GDM1 (cell line): ENCODE results near the gene KMT5B.
A peak's percentile ranks its signal among the peaks of the same experiment; 100 is the strongest.

ENCODE experiments used
- DNase-seq: peaks from one replicate; lab custom pipeline; 2025; lab: John Stamatoyannopoulos, UW

Gene KMT5B

GRCh38 chr11:68215524-68216170 lies 2.6 kb upstream of the KMT5B start:
- DNase-seq, result no peak

DNA sequence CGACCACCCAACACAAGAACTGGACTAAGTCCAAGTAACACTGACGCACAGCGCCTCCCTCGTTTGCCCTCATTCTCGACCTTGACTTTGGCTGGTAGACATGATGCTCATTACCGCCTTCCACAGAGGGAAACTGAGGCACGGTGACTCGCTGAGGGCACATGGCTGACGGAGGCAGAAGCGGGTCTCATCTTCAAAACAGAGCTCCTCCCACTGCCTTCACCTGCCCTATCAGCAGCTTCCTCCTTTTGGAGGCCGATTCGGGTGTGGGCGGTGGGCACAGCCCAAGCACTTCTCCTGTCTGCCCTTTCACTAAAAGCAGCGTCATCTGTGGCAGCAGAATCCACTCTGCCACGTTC lies 2.0 kb upstream of the KMT5B start:
- no peak for DNase-seq

- DNase-seq, result no peak
These were observed 1.3 kb upstream of the KMT5B start for GRCh38 chr11:68214173-68215086.

DNA sequence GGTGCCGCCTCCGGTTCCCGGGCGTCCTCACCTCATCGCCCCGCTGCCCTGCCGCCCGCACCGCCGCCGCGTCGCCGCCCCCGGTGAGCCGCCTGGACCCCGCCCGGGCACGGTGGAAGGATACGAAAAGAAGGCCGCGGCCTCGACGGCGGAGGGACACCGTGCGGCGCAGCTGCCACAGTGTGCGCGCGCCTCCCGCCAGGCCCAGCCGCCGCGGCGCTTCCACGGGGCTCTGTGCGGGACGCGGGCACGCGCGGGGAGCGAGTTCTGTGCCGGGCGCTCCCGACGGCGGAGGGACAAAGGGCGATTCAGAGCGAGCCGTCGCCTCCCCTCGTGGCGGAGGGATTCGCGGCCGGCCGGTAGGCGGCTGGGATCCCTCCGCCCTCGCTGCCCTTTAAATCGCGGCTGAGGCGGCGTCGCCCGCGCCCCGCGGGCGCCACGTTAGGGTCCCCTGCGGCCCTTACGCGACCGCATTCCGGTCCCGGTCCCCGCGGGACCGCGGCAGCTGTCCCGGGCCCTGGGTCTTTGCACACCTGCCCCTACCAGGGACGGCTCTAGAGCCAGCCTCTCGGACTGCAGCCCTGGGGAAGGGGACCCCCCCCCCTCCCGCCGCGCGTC lies 568 bp upstream of the KMT5B start:
- peak; percentile 93 for DNase-seq

- DNase-seq, result peak; percentile 40
These were observed 518 bp downstream of the KMT5B start for GRCh38 chr11:68212421-68213134.

GRCh38 chr11:68211546-68211945 lies 1.6 kb downstream of the KMT5B start:
- no peak for DNase-seq

GRCh38 chr11:68206211-68206610 lies 6.9 kb downstream of the KMT5B start:
- peak; percentile 39 for DNase-seq

DNA sequence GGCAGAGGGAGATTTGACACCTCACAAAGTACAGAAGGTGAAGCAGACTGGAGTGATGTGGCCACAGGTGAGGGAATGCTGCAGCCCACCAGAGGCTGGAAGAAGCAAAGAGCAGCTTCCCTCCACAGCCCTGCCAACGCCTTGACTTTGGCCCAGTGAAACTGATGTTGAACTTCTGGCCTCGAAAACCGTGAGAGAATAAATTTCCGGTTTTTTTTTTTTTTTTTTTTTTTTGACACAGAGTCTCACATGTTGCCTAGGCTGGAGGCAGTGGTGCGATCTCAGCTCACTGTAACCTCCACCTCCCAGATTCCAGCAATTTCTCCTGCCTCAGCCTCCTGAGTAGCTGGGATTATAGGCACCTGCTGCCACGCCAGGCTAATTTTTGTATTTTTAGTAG lies 8.7 kb downstream of the KMT5B start:
- no peak for DNase-seq

DNA sequence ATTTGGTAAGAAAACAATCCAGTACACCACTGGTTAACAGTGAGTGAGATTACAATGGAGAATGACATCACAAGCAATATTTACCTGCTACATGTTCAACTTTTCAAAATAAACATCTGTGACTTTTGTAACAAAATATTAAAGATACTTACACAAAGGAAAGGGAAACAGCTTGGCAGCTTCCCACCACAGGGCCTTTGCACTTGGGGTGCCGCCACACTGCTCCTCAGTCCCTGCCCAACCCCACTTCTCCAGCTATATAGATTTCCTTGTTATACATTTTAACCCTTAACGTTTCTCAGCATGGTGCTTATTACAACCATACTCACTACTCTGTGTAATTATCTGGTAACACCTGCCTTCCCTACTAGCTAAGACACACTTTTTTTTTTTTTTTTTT lies 10.9 kb downstream of the KMT5B start:
- no peak for DNase-seq

- no peak for DNase-seq
These were observed 11.6 kb downstream of the KMT5B start for GRCh38 chr11:68201492-68201891.

GRCh38 chr11:68200639-68201038 lies 12.5 kb downstream of the KMT5B start:
- no peak for DNase-seq

DNA sequence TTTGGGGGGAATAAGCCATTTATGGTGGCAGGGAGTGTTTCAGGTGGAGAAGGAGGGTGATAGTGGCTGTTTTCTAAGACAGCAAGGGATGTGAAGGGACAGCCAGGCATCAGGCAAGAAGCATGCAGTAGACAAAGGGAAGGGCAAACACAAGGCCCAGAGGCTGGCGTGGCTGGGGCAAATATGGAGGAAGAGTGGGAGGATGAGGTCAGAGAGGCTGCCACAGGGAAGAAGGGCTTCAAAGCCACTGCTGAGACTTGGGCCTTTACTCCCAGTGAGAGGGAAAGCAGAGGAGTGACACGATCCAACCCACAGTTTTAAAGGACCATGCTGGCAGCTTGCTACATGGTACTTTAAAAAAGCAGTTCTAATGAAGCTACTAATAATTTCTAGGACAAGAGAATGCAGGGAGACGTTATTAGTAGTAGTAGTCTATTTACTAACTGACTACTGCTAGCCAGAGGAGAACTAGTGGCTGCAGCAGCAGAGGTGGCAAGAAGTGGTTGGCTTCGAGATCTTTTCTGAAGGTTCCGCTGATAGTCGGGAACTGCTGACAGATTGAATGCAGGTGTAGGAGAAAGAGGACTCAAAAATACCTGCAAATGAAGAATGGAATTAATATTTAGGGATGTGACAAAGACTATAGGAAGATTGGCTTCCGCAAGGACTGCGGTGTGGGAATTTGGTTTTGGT lies 13.7 kb downstream of the KMT5B start:
- no peak for DNase-seq

DNA sequence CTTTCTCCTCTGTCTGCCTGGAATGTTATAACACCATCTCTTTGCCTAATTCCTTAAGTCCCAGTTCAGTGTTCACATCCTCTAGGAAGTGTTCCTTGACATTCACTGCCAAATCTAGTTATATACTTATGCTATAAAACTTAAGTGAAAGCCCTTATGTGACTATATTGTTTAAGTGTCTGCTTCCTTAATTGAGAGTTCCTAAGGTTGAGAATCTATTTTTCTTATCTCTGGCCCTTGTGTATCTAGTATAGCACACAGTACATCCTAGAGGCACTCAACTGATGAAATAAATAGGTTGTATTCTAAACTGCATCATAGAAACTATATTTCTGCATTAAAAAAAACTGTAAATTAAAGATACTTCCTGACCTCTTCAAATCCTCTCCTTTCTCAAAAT lies 16.9 kb downstream of the KMT5B start:
- DNase-seq, result no peak

DNA sequence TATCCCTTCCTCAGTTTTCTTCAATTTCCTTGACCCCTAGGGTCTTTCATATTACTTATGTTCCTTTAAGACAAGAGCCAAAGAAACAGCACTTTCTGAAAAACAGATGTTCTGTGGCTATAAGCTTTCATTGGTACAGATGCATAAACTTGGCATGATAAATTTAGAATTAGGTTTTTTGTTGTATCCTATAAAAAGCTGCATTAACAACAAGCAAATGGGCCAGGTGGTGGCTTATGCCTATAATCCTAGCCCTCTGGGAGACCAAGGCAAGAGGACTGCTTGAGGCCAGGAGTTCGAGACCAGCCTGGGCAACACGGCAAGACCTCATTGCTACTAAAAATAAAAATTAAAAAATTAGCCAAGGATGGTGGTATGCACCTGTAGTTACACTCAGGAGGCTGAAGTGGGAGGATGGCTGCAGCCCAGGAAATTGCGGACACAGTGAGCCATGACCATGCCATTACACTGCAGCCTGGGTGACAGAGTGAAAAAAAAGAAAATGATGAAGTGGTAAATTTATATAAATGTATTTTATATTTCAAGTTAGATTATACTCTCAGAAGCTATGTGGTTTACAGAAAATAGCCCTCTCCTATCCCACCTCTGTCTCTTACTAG lies 18.3 kb downstream of the KMT5B start:
- no peak for DNase-seq

DNA sequence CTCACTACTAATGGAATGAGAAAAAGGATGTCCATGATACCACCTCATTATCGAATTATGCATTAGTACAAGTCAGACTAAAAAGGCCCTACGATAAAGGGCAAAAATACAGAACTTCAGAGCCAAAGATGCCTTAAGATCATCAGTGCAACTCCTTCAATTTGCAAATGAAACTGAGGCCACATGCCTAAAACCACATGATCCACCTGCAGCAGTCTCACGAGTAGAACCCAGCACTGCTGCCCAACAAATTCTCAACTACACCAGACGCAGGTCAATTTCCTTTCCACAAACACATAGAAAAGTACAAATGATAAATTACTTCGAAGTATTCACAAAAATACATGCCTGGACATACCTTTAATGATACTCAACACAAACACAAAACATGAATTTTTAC lies 20.1 kb downstream of the KMT5B start:
- no peak for DNase-seq

GRCh38 chr11:68191661-68192579 lies 21.2 kb downstream of the KMT5B start:
- DNase-seq, result no peak

- no peak for DNase-seq
These were observed 23.2 kb downstream of the KMT5B start for GRCh38 chr11:68189888-68190287.

DNA sequence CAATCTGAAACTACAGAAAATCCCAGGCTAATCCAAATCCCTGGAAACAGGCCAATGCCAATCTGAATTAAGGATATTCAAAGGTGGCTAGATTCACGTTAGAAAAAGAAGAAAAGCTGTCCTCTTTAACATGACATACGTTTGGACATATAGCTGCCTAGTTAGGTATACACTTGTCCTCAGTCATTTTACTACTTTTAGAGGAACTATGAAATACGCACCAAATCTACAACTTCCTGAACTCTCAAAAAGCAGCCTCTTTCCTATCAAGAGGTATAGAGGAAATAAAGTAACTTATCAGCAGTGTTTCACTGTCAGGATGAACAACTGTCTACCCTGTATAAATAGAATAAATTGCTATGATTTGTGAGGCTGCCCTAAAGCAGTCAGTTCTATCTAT lies 24.0 kb downstream of the KMT5B start:
- no peak for DNase-seq

DNA sequence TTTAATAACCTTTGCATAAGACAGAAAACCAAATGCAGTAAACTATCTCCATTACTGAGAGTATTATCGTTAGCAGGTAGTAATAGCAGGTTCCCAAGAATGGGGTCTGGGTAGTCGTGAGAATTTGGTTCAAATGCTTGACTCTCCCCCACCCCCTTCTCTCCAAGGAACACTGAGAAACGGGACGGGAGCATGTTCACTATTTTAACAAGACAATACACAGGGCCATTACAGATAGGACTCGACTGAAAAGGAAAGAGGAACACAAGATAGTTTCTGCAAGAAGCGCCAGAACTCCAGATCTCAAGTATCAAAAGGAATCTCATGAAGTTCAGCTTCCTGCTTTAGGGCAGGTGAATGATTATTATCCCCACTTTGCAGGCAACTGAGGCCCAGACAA lies 27.0 kb downstream of the KMT5B start:
- no peak for DNase-seq

GRCh38 chr11:68181719-68182451 lies 31.2 kb downstream of the KMT5B start:
- no peak for DNase-seq
